Measurements from ENCODE around the gene PRSS22.

The PRSS22 gene

GRCh38 chr16:2814551-2815298, 43.2 kb downstream of the PRSS22 start:
- no peak for DNase-seq (ENCODE audit: low read depth)

GRCh38 chr16:2813771-2814221, 44.2 kb downstream of the PRSS22 start:
- no peak for DNase-seq (ENCODE audit: low read depth)

DNA sequence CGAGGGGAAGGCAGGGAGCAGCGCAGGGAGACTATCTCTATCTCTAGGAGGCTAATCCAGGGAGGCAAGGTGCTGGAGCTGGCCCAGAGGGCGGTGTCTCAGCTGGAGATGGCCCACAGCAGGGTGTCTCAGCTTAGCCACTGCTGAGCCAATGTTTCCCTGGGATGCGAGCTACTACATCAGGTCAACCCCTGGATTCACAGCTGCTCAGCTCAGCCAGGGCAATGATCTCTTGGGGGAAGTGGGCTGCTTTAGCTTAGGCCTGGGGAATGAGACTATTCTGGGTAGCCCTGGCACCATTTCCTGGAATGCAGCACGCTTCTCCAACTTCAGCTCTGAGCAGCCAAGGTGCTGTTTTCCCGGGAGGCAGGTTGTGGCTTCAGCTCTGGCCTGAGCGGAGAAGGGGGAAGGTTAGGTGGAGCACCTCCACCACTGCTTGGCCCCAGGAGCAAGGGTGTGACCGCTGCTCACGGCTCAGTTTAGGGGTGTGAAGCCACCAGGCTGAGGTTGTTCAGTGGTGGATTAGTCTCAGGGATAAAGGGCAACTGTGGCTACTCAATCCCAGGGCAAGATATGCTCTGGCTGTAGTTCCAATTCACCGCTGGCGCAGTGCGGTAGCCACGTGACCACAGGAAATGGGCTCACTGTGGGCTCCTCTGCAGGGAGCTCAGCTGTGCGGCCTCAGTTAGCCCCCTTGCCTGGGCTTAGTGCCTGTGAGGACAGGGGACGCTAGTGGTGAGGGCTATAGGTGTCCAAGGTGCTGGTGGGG, 46.1 kb downstream of the PRSS22 start:
- no peak for DNase-seq (ENCODE audit: low read depth)

DNA sequence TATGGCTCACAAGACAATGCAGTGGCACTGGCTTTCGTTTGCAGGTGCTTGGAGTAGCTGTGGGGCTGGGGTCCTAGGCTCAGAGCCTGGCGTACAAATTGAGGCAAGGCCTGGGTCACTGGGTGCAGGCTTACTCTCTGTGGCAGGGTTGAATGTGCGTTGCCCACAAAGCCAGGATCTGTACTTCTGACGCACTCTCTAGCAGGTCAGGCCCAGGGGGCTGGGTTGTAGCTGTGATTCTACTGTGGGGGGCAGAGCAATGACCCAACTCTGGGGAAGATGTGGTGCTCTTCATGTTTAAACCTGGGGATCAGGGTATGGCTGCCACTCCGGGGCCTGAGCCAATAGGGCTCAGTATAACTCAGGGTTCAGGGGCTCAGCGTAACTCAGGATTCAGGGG, 47.3 kb downstream of the PRSS22 start:
- no peak for DNase-seq (ENCODE audit: low read depth)

DNA sequence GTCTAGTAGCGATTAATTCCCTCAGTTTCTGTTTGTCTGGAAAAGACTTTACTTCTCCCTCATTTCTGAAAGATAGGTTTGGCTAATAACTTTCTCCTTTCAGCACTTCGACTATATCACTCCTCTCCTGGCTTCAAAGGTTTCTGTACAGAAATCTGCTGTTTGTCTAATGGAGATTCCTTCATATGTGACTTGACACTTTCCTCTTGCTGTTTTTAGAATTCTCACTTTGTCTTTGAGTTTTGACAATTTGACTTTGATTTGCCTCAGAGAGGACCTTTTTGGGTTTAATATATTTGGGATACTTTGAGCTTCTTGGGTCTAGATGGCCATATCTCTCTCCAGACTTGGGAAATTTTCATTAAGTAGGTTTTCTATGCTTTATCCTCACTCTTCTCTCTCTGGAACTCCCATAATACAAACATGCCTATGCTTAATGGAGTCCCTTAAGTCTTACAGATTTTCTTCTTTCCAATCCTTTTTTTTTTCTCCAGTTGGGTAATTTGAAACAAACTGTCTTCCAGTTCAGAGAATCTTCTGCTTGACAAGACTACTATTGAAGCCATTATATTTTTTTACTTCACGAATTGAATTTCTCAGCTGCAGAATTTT, 48.7 kb downstream of the PRSS22 start:
- DNase-seq (ENCODE audit: low read depth): no peak

- no peak for DNase-seq (ENCODE audit: low read depth)
Observed at GRCh38 chr16:2808181-2808580, 49.8 kb downstream of the PRSS22 start.

GRCh38 chr16:2806286-2806685, 51.7 kb downstream of the PRSS22 start:
- no peak for DNase-seq (ENCODE audit: low read depth)

DNA sequence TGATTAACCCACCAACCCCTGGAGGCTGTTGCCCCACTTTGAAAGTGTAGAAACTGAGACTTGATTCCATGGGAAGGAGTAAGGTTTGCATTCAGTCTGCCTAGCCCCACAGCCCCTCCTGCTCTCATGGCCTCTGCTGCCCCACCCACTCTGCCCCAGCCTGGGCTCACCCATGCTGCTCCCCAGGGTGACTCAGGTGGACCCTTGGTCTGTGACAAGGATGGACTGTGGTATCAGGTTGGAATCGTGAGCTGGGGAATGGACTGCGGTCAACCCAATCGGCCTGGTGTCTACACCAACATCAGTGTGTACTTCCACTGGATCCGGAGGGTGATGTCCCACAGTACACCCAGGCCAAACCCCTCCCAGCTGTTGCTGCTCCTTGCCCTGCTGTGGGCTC, 53.2 kb downstream of the PRSS22 start:
- DNase-seq (ENCODE audit: low read depth): no peak

- DNase-seq (ENCODE audit: low read depth): no peak
Observed at GRCh38 chr16:2803545-2804195, 54.3 kb downstream of the PRSS22 start.

All from T-helper 22 cell (primary cell).